ENCODE measurements around the gene SCN1B. TPM values are rescaled to one million over a fixed set of nuclear protein-coding genes. Genes with fewer than 3 reads are reported as not detected.

Gene SCN1B
- total and polyA plus RNA-seq, 7 donors: 55.6 to 345 (median 248) TPM

DNA sequence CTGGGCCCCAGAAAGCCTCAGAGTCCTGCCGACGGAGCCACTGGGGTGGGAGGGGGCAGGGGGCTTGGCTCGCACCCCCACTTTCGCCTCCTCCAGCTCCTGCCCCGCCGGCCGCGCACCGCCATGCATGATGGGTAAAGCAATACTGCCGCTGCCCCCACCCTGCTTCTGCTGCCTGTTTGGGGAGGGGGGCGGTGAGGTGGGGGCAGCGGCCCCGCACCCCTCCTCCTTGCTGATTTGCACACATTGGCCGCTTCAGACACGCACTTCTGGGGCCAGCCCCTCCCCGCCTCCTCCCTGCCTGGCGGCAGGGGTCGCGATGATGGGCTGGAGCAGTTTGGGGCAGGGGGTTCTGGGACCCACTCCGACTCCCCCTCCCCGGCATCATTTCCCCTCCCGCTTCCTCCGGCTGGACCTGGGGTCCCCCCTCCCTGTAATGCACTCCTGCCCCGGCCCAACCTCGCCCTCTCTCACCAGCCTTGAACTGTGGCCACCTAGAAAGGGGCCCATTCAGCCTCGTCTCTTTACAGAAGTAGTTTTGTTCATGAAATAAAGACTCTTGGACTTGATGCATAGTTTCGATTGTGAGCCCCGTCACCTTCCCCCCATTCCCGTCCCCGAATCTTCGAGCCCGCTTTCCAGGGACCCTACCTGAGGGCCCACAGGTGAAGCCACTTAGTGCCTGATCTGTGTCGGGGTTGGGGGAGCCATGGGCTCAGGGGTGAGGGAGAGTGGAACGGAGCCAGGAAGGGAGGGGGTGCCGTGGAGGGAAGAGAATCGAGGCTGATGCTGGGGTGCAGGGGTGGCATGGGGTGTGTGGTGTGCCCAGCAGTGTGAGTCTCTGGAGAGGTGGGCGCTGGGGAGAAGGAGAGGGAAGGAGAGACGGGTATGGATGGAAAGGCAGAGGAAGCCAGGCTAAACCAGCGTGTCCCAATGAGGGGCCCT lies 9.9 kb downstream of the SCN1B start:
- Histone ChIP-seq H3K36me3 (ENCODE audit: insufficient read depth in 1 of 2, low read depth in 1 of 2) (peaks cover 0 to 33% of the 10 kb centered on the region in 2 donors), H3K4me1 (peaks cover 78% of the 10 kb centered on the region), H3K9me3 (no peaks in the 10 kb centered on the region), H3K4me3 (peak overlapping the region; percentile 32), H3K27ac (peak overlapping the region; percentile 94), H3K27me3 (ENCODE audit: insufficient read depth in 3 of 3, low read length in 2 of 3) (no peaks in the 10 kb centered on the region)
- ATAC-seq (no peak), DNase-seq (no peak)
- 54 to 58% (median 57%) methylated on average over 34 to 39 of the region's 39 CpGs for WGBS, 3 donors
- TF ChIP-seq, protein P1, sequence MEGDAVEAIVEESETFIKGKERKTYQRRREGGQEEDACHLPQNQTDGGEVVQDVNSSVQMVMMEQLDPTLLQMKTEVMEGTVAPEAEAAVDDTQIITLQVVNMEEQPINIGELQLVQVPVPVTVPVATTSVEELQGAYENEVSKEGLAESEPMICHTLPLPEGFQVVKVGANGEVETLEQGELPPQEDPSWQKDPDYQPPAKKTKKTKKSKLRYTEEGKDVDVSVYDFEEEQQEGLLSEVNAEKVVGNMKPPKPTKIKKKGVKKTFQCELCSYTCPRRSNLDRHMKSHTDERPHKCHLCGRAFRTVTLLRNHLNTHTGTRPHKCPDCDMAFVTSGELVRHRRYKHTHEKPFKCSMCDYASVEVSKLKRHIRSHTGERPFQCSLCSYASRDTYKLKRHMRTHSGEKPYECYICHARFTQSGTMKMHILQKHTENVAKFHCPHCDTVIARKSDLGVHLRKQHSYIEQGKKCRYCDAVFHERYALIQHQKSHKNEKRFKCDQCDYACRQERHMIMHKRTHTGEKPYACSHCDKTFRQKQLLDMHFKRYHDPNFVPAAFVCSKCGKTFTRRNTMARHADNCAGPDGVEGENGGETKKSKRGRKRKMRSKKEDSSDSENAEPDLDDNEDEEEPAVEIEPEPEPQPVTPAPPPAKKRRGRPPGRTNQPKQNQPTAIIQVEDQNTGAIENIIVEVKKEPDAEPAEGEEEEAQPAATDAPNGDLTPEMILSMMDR (IDR thresholded peaks at IDR 0.05): no peak
- intact Hi-C loops (cut with DNase I): loop anchor here in 1 of 2 donors (5.0 kb wide), 1 partner anchor 97 kb away; the partner anchor contains the start of genes FXYD1 and LGI4

DNA sequence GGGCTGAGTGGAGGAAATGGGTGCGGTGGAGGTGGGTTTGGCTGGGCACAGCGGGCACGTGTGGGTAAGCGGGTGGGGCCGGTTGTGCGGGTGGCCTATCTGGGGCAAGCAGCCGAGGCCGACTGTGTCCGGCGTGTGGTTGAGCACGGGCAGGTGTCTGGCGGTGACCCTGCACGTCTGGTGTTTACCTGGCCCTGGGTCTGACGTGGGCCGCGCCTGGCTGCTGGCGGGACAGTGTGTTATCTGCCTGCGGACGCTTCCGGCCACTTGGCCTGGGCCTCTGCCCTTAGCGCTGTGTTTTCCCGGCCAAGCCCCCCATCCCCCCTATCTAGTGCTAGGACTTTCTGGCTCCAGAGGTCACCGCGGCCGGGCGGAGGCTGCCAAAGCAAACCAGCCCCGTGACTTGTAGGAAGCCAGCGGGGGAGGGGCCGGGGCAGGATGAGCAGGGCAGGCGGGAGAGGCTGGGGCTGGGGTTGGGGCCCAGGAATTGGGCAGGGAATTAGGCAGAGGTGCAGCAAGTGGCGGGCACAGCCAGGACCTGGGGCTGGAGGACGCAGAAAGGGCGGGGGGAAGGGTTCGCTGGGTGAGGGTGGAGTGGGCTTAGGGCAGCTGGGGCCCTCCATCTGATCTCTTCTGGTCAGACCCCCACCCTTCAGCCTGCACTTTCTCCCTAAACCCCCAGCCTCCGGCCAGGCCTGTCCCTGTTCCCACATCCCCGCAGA lies 10.7 kb downstream of the SCN1B start:
- intact Hi-C loops (cut with DNase I): loop anchor here in 1 of 2 donors (5.0 kb wide), 1 partner anchor 96 kb away; the partner anchor contains the start of genes FXYD1 and LGI4
- H3K4me1 ChIP-seq: peaks cover 80% of the 10 kb centered on the region

DNA sequence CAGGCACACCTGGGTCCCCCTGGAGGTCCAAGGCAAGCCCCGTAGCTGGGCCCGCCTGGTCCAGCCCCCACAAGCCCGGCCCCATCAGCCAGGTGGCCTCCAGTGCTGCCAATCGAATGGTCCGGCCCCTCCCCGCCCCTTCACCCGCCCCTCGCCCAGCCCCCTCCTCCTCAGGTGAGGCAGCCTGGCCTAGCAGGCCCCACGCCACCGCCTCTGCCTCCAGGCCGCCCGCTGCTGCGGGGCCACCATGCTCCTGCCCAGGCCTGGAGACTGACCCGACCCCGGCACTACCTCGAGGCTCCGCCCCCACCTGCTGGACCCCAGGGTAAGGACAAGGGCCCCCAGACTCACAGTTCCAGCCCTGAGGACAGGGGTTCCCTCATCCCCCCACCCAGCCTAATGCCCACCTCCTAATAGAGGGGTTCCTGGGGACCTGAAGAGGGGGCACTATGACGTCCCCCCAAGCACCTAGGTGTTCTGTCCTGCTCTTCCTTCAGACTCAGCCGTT lies 11.3 kb downstream of the SCN1B start, which contains the start of gene HPN:
TSS of gene HPN (plus strand) at position 174 of the 508 bp plus-strand sequence. CDS start 786 bp downstream, outside the sequence.
- Histone ChIP-seq H3K27me3 (ENCODE audit: insufficient read depth in 3 of 3, low read length in 2 of 3) (no peaks in the 10 kb centered on the region), H3K36me3 (ENCODE audit: insufficient read depth in 1 of 2, low read depth in 1 of 2) (peaks cover 0 to 19% of the 10 kb centered on the region in 2 donors), H3K4me3 (peak within 1 kb of the TSS; percentile 32), H3K9me3 (no peaks in the 10 kb centered on the region), H3K27ac (peak within 1 kb of the TSS; percentile 94), H3K4me1 (peaks cover 75% of the 10 kb centered on the region)
- WGBS, 3 donors: 51 to 59% (median 57%) methylated on average over 15 to 19 of the region's 19 CpGs
- intact Hi-C loops (cut with DNase I): loop anchor here in 1 of 2 donors (5.0 kb wide), 1 partner anchor 96 kb away; the partner anchor contains the start of genes FXYD1 and LGI4
- TF ChIP-seq, protein P1 (IDR thresholded peaks at IDR 0.05): no peak
- ATAC-seq: peak; percentile 1 to 4 (median 2)
- DNase-seq: peak in 1 of 2 donors; percentile 63

More for the DNA sequence above, 10.7 kb downstream of the SCN1B start:
- Histone ChIP-seq H3K4me3 (peak overlapping the region; percentile 32), H3K36me3 (ENCODE audit: insufficient read depth in 1 of 2, low read depth in 1 of 2) (peaks cover 0 to 25% of the 10 kb centered on the region in 2 donors), H3K27ac (peak overlapping the region; percentile 94), H3K9me3 (no peaks in the 10 kb centered on the region), H3K27me3 (ENCODE audit: insufficient read depth in 3 of 3, low read length in 2 of 3) (no peaks in the 10 kb centered on the region)
- TF ChIP-seq, protein P1 (IDR thresholded peaks at IDR 0.05): no peak
- DNase-seq (peak; percentile 96 to 98), ATAC-seq (peak; percentile 75 to 88 (median 78))
- WGBS, 3 donors: 5 to 10% (median 9%) methylated on average over 30 to 36 of the region's 36 CpGs

DNA sequence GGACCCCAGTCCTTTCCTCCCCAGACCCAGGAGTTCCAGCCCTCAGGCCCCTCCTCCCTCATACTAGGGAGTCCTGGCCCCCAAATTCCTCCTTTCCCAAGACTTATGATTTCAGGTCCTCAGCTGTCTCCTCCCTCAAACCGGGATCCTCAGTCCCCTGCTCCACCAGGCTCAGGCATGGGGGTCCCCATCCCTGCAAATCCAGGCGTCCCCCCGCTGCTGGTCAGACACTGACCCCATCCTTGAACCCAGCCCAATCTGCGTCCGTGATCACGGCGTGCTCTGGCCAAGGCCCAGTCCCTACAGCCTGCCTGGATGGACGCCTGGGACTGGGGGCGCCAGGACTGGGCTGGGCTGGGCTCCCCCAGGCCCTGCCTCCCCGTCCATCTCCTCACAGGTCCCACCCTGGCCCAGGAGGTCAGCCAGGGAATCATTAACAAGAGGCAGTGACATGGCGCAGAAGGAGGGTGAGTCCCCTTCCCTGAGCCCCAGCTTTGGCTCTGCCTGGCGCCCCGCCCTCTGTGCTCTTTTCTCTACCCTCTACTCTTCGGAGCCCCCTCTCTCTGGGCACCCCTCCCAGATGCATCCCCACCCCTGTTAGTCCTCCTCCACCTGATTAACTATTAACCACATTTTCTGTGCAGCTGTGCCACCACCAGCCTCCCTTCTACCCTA lies 11.9 kb downstream of the SCN1B start:
- peaks cover 69% of the 10 kb centered on the region for H3K4me1 ChIP-seq
- peak in 1 of 2 donors; percentile 67 for DNase-seq

More for the DNA sequence above, 11.9 kb downstream of the SCN1B start:
- WGBS, 3 donors: 47 to 57% (median 53%) methylated on average over 13 to 14 of the region's 14 CpGs
- Histone ChIP-seq H3K27me3 (ENCODE audit: insufficient read depth in 3 of 3, low read length in 2 of 3) (no peaks in the 10 kb centered on the region), H3K4me3 (no peak overlapping the region), H3K9me3 (no peaks in the 10 kb centered on the region), H3K36me3 (ENCODE audit: insufficient read depth in 1 of 2, low read depth in 1 of 2) (peaks cover 0 to 13% of the 10 kb centered on the region in 2 donors), H3K27ac (peak overlapping the region; percentile 94)
- ATAC-seq: no peak
- TF ChIP-seq, protein P1 (IDR thresholded peaks at IDR 0.05): no peak
- intact Hi-C loops (cut with DNase I): loop anchor here in 1 of 2 donors (5.0 kb wide), 1 partner anchor 95 kb away; the partner anchor contains the start of genes FXYD1 and LGI4

Measured in psoas muscle (tissue), 8 donors.